ENCODE results near the gene WDR26.
"Not testable (repeated sequence)": the region's sequence is repeated elsewhere in the genome, so short reads cannot be mapped to it uniquely, and the experiment has no call there.

WDR26 gene

DNA sequence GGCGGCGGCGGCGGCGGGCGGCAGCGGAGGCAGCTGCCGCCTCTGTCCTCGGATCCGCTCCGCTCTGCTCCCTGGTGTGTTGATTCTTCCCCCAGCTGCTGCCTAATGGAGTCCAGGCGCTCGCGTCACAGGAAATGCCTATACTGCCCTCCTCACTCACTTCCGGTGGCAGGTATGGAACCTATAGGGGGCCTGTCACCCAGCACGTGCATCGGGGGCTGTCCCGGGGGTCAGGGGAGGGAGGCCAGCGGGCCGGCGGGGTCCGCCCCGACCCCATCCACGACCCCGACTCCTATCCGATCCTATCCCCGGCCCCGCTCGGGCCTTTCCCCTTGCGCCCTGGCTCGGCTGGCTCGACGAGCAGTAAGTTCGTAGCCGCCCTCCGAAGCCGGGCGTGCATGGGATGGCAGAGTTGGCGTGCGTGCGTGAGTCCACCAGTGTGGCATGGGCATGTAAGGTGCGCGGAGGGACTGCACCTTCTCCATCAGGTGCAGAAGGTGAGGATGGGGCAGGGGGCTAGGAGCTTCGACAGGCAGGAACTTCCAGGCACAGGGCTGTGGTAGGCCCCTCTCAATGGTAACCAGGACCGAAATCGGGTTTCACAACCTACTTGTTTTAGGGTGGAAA, at the start of gene WDR26:
Gene WDR26 (minus strand): TSS at position 107 of the 627 bp plus-strand sequence.
- DNase-seq = peak; percentile 83

DNA sequence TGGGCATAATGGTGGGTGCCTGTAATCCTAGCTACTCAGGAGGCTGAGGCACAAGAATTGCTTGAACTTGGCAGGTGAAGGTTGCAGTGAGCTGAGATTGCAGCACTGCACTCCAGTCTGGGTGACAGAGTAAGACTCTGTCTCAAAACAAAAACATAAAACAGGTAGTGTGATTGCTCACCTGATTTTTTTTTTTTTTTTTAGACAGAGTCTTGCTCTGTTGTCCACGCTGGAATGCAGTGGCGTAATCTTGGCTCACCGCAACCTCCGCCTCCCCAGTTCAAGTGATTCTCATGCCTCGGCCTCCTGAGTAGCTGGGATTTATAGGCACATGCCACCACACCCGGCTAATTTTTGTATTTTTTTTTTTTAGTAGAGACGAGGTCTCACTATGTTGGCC, 48.6 kb upstream of the WDR26 start:
- not testable (repeated sequence) for DNase-seq

DNA sequence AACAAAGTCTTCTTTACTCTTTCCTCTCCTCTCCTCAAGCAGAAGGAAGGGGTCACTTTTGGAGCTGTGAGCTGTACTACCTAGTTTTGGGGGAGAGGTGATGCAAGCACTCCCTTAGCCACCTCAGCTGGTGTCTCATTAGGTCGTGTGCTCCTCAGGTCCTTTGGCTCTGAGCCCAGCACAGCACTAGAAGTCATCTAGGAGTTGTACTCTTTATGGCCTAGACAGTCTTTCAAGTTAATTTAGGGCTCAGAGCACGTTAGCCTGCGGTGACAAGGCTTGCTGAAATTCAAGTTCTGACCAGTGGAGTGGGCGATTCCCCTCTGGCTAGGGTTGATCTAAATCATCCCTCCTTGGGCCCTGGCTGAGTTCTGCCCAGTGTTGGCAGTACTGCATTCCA, 48.0 kb upstream of the WDR26 start:
- DNase-seq = no peak

DNA sequence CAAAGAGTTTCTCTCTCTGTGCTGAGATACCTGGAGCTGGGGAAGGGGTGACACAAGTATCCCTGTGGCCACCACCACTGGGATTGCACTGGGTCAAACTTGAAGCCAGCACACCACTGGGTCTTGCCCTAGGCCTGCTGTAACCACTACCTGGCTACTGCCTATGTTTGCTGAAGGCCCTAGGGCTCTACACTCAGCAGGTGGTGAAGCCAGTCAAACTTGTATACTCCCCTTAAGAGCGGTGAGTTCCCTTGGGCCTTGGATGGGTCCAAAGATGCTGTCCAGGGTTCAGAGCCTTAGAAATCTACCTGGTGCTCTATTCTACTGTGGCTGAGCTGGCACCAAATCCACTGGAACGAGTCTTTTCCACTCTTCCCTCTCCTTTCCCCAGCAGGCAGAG, 47.0 kb upstream of the WDR26 start:
- no peak for DNase-seq

GRCh38 chr1:224480888-224481459, 46.4 kb upstream of the WDR26 start:
- not testable (repeated sequence) for DNase-seq

DNA sequence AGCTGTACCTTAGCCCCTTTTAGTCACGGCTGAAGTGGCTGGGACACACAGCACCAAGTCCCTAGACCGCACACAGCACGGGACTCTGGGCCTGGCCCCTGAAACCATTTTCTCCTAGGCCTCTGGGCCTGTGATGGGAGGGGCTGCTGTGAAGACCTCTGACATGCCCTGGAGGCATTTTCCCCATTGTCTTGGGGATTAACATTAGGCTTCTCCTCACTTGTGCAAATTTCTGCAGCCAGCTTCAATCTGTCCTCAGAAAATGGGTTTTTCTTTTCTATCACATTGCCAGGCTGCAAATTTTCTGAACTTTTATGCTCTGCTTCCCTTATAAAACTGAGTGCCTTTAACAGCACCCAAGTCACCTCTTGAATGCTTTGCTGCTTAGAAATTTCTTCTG, 45.6 kb upstream of the WDR26 start:
- not testable (repeated sequence) for DNase-seq

- DNase-seq = no peak
Observed at GRCh38 chr1:224472806-224473205, 38.2 kb upstream of the WDR26 start.

- no peak for DNase-seq
Observed at GRCh38 chr1:224466154-224466553, 31.6 kb upstream of the WDR26 start.

DNA sequence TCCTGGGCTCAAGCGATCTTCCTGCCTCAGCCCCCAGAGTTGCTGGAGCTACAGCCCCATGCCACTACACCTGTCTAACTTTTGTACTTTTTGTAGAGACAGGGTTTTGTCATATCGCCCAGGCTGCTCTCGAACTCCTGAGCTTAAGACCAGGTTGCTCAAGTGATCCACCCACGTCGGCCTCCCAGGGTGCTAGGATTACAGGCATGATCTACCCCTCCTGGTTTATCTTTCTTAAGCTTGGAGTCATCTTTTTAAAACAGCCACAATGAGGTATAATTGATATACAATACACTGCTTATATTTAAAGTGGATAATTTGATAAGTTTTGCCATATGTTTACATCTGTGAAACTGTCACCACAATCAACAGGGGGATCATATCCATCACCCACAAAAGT, 25.4 kb upstream of the WDR26 start:
- DNase-seq = no peak

DNA sequence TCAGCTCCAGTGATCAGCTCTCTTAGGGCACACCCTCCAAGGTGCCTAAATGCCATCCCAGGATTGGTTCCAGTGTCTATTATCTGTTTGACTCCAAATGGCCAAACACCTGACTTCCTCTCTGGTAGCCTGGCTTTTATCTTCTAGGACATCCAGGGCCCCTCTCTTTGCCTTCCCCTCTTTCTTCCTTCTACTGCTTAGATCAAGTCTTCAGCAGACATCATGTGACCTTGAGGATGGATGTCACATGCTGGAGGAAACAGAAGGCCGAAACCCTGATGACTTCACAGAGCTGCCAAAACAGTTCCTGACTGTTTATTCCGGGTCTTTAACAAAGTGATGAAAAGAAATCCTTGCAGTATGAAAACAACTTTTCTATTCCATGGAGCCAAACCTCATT, 24.4 kb upstream of the WDR26 start:
- DNase-seq = no peak

GRCh38 chr1:224458296-224458695, 23.7 kb upstream of the WDR26 start:
- no peak for DNase-seq

DNA sequence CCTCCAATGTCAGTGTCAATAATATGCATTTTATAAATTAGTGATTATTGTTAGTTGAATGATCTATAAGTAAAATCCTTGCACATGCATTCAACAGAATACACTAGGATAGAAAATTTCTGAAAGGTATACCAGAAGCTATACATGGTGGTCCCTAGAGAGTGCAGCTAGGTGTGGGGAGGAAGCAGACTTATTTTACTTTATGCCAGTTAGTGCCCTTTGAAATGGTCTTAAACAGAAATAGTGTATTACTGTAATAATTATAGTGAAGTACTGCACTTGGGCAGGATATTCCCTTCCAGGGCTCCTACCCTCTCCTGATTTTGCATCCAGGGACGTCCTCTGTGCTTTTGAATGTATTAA, 23.2 kb upstream of the WDR26 start:
- DNase-seq = no peak

- no peak for DNase-seq
Observed at GRCh38 chr1:224456637-224456953, 22.0 kb upstream of the WDR26 start.

- DNase-seq = no peak
Observed at GRCh38 chr1:224454402-224455055, 19.9 kb upstream of the WDR26 start.

DNA sequence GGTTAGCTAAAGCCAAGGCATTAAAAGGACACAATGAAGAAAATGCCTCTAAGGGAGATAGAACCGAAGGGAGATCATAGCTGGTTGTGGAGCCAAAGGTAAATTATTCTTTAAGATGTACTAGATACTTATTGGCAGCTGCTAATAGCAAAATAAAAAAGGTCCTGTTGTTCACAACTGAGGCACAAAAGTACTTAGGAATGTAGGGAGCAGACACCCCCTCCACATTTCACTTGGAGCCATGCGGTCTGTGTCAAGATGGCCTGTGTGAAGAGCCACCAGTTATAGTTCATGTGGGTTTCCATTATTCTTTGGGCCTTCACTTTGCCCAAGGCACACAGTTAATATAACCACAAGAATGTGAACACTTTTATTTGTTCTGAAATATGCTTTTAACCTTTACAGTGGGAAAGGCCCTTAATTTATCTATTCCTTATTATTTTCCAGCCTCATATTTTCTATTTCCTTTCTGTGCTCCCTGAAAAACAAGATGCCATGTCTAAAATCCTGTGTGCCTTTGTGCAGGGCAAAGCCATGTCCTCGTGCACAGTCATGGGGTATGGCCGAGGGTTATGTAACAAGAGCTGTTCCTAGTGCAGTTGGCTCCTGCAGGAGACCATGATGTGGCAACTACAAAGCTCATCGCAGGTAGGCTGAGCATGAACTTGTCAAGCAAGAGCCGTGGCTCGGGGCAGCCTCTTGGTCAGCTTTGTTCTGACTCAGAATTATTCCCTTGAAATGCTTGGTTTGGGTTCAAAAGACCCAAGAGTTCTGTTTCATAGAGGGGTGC, 16.2 kb upstream of the WDR26 start:
- no peak for DNase-seq

DNA sequence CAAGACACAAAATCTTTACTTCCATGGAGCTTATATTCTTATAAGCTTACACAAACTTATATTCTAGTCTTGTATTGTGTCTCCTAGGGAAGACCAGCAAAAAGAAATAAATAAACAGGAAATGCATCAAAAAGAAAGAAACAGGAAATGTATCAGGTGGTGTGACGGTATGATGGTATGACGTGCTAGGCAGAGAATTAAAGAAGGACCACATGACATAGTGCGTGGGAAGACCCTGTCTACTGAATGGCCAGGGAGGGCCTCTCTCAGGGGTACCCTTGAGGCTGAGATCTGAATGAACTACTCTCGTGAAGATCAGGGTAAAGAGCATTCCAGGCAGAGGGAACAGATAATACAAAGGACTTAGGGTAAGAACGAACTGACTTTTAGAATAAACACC, 15.6 kb upstream of the WDR26 start:
- DNase-seq = no peak

GRCh38 chr1:224448453-224449017, 13.9 kb upstream of the WDR26 start:
- DNase-seq = no peak

GRCh38 chr1:224447971-224448370, 13.4 kb upstream of the WDR26 start:
- no peak for DNase-seq

- no peak for DNase-seq
Observed at GRCh38 chr1:224447251-224447650, 12.7 kb upstream of the WDR26 start.

GRCh38 chr1:224438989-224439388, 4.4 kb upstream of the WDR26 start:
- DNase-seq = no peak

GRCh38 chr1:224435999-224436398, 1.4 kb upstream of the WDR26 start:
- DNase-seq = no peak

GRCh38 chr1:224435318-224435763, 744 bp upstream of the WDR26 start:
- DNase-seq = no peak

Measured in NCI-H1105 (cell line).